Small intestine (tissue), 7 donors: ENCODE measurements around the gene RAB3B. TPM values are rescaled to one million over a fixed set of nuclear protein-coding genes. Genes with fewer than 3 reads are reported as not detected.

Experiments used
- DNase-seq, 2 donors: peaks; one replicate each; pipeline versions ENCODE4 v3.0.0 to v3.0.0-alpha.2; 2013
- FAIRE-seq: peaks from 2 replicates; lab custom pipeline; 2012; peaks lifted over from hg19 to GRCh38; lab: Jason Lieb, UNC
- H3K27ac ChIP-seq, 3 donors: one replicate each; pipeline ENCODE4 v1.5.1; 2013; ENCODE audit warnings: low read length in 2 of 3, mild to moderate bottlenecking in 2 of 3, control low read depth in 1 of 3, inconsistent platforms in 1 of 3, low read depth in 1 of 3, moderate library complexity in 1 of 3
- H3K27me3 ChIP-seq, 3 donors: one replicate each; pipeline ENCODE4 v1.6.1; 2013; ENCODE audit warnings: low read length in 3 of 3, inconsistent platforms in 1 of 3; ENCODE audit not compliant: control insufficient read depth in 3 of 3, insufficient read depth in 3 of 3
- H3K36me3 ChIP-seq, 3 donors: one replicate each; pipeline ENCODE4 v1.6.1; 2013; ENCODE audit warnings: low read length in 3 of 3, inconsistent platforms in 1 of 3, low read depth in 1 of 3, mild to moderate bottlenecking in 1 of 3, moderate library complexity in 1 of 3; ENCODE audit not compliant: control insufficient read depth in 3 of 3, insufficient read depth in 2 of 3
- H3K4me1 ChIP-seq, 3 donors: one replicate each; pipeline ENCODE4 v1.6.1; 2013; ENCODE audit warnings: low read length in 2 of 3, inconsistent platforms in 1 of 3, low read depth in 1 of 3, mild to moderate bottlenecking in 1 of 3, moderate library complexity in 1 of 3; ENCODE audit not compliant: control insufficient read depth in 3 of 3, insufficient read depth in 2 of 3
- H3K4me3 ChIP-seq, 3 donors: one replicate each; pipeline ENCODE4 v1.5.1; 2013; ENCODE audit warnings: low read length in 3 of 3, control low read depth in 1 of 3, inconsistent platforms in 1 of 3, low read depth in 1 of 3, mild to moderate bottlenecking in 1 of 3, moderate library complexity in 1 of 3
- H3K9me3 ChIP-seq, 2 donors: one replicate each; pipeline ENCODE4 v1.6.1; 2013; ENCODE audit warnings: low read depth in 1 of 2, low read length in 1 of 2; ENCODE audit not compliant: control insufficient read depth in 2 of 2, insufficient read depth in 1 of 2
- WGBS, 3 donors: extraction: QIAGEN DNeasy Blood & Tissue Kit; methylation state at CpG; one replicate each; pipeline ENCODE4 v1.1.7; 2013; 5-methylcytosine and 5-hydroxymethylcytosine counted together
- polyA plus RNA-seq, 4 donors: library from polyadenylated mRNA; stranded (reverse) in 3 of 4; unstranded in 1 of 4; fragments of 200-250 nt in 3 of 4; fragments of 120-200 nt in 1 of 4; gene quantifications; one replicate each; pipeline versions ENCODE4 v1.2.1 to v1.2.3, GENCODE V29; 2013
- donor health status: healthy with polysubstance abuse.
- donor health status: control.
- donor health status: control.
- donor health status: Bipolar disorder and iron deficiency.
- donor health status: healthy.

Gene RAB3B
- polyA plus RNA-seq, 4 donors: 0.22 to 4.6 (median 1.6) TPM

GRCh38 chr1:51964309-51964696, 26.2 kb downstream of the RAB3B start:
- WGBS, 3 donors: 79 to 89% (median 89%) methylated on average over 4 of the region's 4 CpGs
- FAIRE-seq (no peak), DNase-seq (no peak)
- peaks cover 0 to 2% of the 10 kb centered on the region in 2 donors for H3K9me3 ChIP-seq
- no peak overlapping the region for H3K4me3 ChIP-seq
- H3K27me3 ChIP-seq: peaks cover 0 to 3% (median 2%) of the 10 kb centered on the region in 3 donors
- H3K4me1 ChIP-seq: no peaks in the 10 kb centered on the region
- H3K27ac ChIP-seq: no peak overlapping the region
- H3K36me3 ChIP-seq: no peaks in the 10 kb centered on the region

GRCh38 chr1:51963592-51964308, 26.8 kb downstream of the RAB3B start:
- H3K9me3 ChIP-seq: peaks cover 0 to 2% of the 10 kb centered on the region in 2 donors
- WGBS, 3 donors: 52 to 67% (median 54%) methylated on average over 4 of the region's 4 CpGs
- no peak for FAIRE-seq

GRCh38 chr1:51962486-51963356, 27.8 kb downstream of the RAB3B start:
- H3K4me1 ChIP-seq: no peaks in the 10 kb centered on the region
- H3K9me3 ChIP-seq: no peaks in the 10 kb centered on the region
- FAIRE-seq (no peak), DNase-seq (no peak)
- H3K27me3 ChIP-seq: peaks cover 0 to 3% (median 2%) of the 10 kb centered on the region in 3 donors
- H3K27ac ChIP-seq: no peak overlapping the region
- no peak overlapping the region for H3K4me3 ChIP-seq
- no peaks in the 10 kb centered on the region for H3K36me3 ChIP-seq
- WGBS, 3 donors: 70 to 71% (median 71%) methylated on average over 4 of the region's 4 CpGs

More at GRCh38 chr1:51963592-51964308, 26.8 kb downstream of the RAB3B start:
- DNase-seq: no peak
- H3K27me3 ChIP-seq: peaks cover 0 to 3% (median 2%) of the 10 kb centered on the region in 3 donors
- no peaks in the 10 kb centered on the region for H3K36me3 ChIP-seq
- no peak overlapping the region for H3K27ac ChIP-seq
- H3K4me3 ChIP-seq: no peak overlapping the region
- H3K4me1 ChIP-seq: no peaks in the 10 kb centered on the region

DNA sequence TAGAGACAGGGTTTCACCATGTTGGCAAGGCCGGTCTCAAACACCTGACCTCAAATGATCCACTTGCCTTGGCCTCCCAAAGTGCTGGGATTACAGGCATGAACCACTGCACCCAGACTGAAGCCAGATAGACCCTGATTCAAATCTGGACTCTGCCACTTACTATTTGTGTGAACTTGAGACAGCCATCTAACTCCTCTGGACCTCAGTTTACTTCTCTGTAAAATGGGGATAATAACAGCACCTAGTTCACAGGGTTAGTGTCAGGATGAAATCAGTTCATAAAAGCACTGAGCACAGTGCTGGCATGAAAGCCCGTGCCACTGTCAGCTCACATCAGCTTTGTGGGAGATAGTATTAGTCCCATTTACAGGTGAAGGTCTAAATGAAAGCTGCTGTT, 28.5 kb downstream of the RAB3B start:
- Histone ChIP-seq H3K27ac (no peak overlapping the region), H3K36me3 (no peaks in the 10 kb centered on the region), H3K4me1 (no peaks in the 10 kb centered on the region), H3K27me3 (peaks cover 0 to 3% (median 2%) of the 10 kb centered on the region in 3 donors), H3K9me3 (no peaks in the 10 kb centered on the region), H3K4me3 (no peak overlapping the region)
- WGBS, 3 donors: 83 to 94% (median 88%) methylated on average over 2 of the region's 2 CpGs
- no peak for DNase-seq
- no peak for FAIRE-seq

GRCh38 chr1:51961231-51961630, 29.3 kb downstream of the RAB3B start:
- no peak overlapping the region for H3K27ac ChIP-seq
- H3K27me3 ChIP-seq: peaks cover 0 to 3% (median 2%) of the 10 kb centered on the region in 3 donors
- H3K4me1 ChIP-seq: no peaks in the 10 kb centered on the region
- no peaks in the 10 kb centered on the region for H3K36me3 ChIP-seq
- H3K4me3 ChIP-seq: no peak overlapping the region
- DNase-seq (no peak), FAIRE-seq (no peak)
- H3K9me3 ChIP-seq: no peaks in the 10 kb centered on the region
- WGBS, 3 donors: 34 to 39% (median 36%) methylated on average over 2 of the region's 2 CpGs

DNA sequence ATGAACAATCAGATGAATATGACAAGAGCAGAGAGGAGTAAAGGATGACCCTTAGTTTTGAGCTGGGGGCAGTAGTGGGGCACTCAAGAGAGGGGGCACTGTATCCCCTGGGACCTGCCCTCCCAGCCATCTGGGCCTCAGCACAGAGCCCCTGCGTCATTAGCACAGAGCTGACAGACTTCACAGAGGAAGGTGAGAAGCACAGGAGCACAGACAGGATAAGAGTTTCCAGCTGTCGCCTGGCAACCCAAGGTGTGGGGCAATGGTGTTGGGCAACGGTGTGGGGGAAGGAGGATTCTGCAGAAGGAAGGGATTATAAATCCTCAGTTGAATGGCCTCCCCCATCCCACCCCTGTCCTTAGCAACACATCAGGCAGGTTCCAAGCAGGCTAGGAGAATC, 30.2 kb downstream of the RAB3B start:
- FAIRE-seq (no peak), DNase-seq (peak; percentile 16 to 30)
- no peaks in the 10 kb centered on the region for H3K36me3 ChIP-seq

GRCh38 chr1:51958824-51959223, 31.7 kb downstream of the RAB3B start:
- Histone ChIP-seq H3K36me3 (no peaks in the 10 kb centered on the region), H3K4me1 (no peaks in the 10 kb centered on the region), H3K27ac (no peak overlapping the region), H3K4me3 (no peak overlapping the region), H3K27me3 (peaks cover 0 to 3% (median 2%) of the 10 kb centered on the region in 3 donors), H3K9me3 (no peaks in the 10 kb centered on the region)
- 88 to 100% (median 95%) methylated on average over 3 of the region's 3 CpGs for WGBS, 3 donors
- no peak for FAIRE-seq
- DNase-seq: no peak

More for the DNA sequence above, 30.2 kb downstream of the RAB3B start:
- WGBS, 3 donors: 38 to 52% (median 41%) methylated on average over 3 of the region's 3 CpGs
- H3K4me1 ChIP-seq: no peaks in the 10 kb centered on the region
- H3K27me3 ChIP-seq: peaks cover 0 to 3% (median 2%) of the 10 kb centered on the region in 3 donors
- H3K4me3 ChIP-seq: no peak overlapping the region
- H3K27ac ChIP-seq: no peak overlapping the region
- no peaks in the 10 kb centered on the region for H3K9me3 ChIP-seq

GRCh38 chr1:51957618-51958017, 32.9 kb downstream of the RAB3B start:
- no peaks in the 10 kb centered on the region for H3K4me1 ChIP-seq
- no peaks in the 10 kb centered on the region for H3K36me3 ChIP-seq
- H3K27me3 ChIP-seq: no peaks in the 10 kb centered on the region
- DNase-seq: peak; percentile 10 to 30
- no peak overlapping the region for H3K4me3 ChIP-seq
- FAIRE-seq: no peak
- H3K9me3 ChIP-seq: no peaks in the 10 kb centered on the region
- no peak overlapping the region for H3K27ac ChIP-seq
- WGBS, 3 donors: 43 to 61% (median 57%) methylated on average over 7 of the region's 7 CpGs
